H9 (cell line): ENCODE measurements around the gene PLLP. TPM values are rescaled to one million over a fixed set of nuclear protein-coding genes. Genes with fewer than 3 reads are reported as not detected.

ENCODE experiments used
- DNase-seq: peaks from one replicate; pipeline ENCODE4 v3.0.0-alpha.2; 2017
- H2AFZ ChIP-seq: one replicate; pipeline ENCODE4 v1.6.1; 2013; ENCODE audit warnings: mild to moderate bottlenecking, low read length, control low read depth, moderate library complexity
- H2AK5ac ChIP-seq: 2 replicates; pipeline ENCODE4 v1.6.1; 2013; ENCODE audit warnings: low read length, control low read depth, mixed read lengths; ENCODE audit not compliant: insufficient read length
- H2BK120ac ChIP-seq: one replicate; pipeline ENCODE4 v1.6.1; 2013; ENCODE audit warnings: low read depth, mild to moderate bottlenecking, low read length, control low read depth, inconsistent platforms; ENCODE audit not compliant: poor library complexity, severe bottlenecking
- H2BK12ac ChIP-seq: 2 replicates; pipeline ENCODE4 v1.6.1; 2013; ENCODE audit warnings: low read length, control low read depth, mixed read lengths, low read depth; ENCODE audit not compliant: insufficient read length
- H2BK15ac ChIP-seq: 2 replicates; pipeline ENCODE4 v1.6.1; 2013; ENCODE audit warnings: low read depth, low read length, control low read depth
- H2BK20ac ChIP-seq: one replicate; pipeline ENCODE4 v1.6.1; 2013; ENCODE audit warnings: low read depth, mild to moderate bottlenecking, low read length, control low read depth, inconsistent platforms; ENCODE audit not compliant: poor library complexity, severe bottlenecking
- H2BK5ac ChIP-seq: 2 replicates; pipeline ENCODE4 v1.6.1; 2013; ENCODE audit warnings: low read length, control low read depth, mixed read lengths; ENCODE audit not compliant: insufficient read length
- H3K14ac ChIP-seq: 2 replicates; pipeline ENCODE4 v1.6.1; 2013; ENCODE audit warnings: low read length, control low read depth; ENCODE audit not compliant: insufficient read depth
- H3K18ac ChIP-seq: 2 replicates; pipeline ENCODE4 v1.6.1; 2013; ENCODE audit warnings: low read depth, mild to moderate bottlenecking, mixed read lengths, low read length, control low read depth; ENCODE audit not compliant: insufficient read length
- H3K23ac ChIP-seq: 2 replicates; pipeline ENCODE4 v1.6.1; 2013; ENCODE audit warnings: low read length, control low read depth, mixed read lengths, low read depth; ENCODE audit not compliant: insufficient read length
- H3K23me2 ChIP-seq: 2 replicates; pipeline ENCODE4 v1.6.1; 2013; ENCODE audit warnings: low read depth, mild to moderate bottlenecking, mixed read lengths, low read length, control low read depth; ENCODE audit not compliant: insufficient read length, poor library complexity, severe bottlenecking
- H3K27ac ChIP-seq: 2 replicates; pipeline ENCODE4 v1.5.1; 2013; ENCODE audit warnings: low read length, control low read depth, mixed read lengths, low read depth; ENCODE audit not compliant: insufficient read length
- H3K27me3 ChIP-seq: 2 replicates; pipeline ENCODE4 v1.6.1; 2013; ENCODE audit warnings: low read length, control low read depth, inconsistent platforms; ENCODE audit not compliant: insufficient read depth
- H3K4ac ChIP-seq: 2 replicates; pipeline ENCODE4 v1.6.1; 2013; ENCODE audit warnings: low read depth, mild to moderate bottlenecking, control low read depth, inconsistent platforms, low read length, moderate library complexity
- H3K4me1 ChIP-seq: 2 replicates; pipeline ENCODE4 v1.6.1; 2013; ENCODE audit warnings: low read length, control low read depth, inconsistent platforms; ENCODE audit not compliant: insufficient read depth
- H3K4me2 ChIP-seq: 2 replicates; pipeline ENCODE4 v1.6.1; 2013; ENCODE audit warnings: low read length, control low read depth, mixed read lengths; ENCODE audit not compliant: insufficient read length, insufficient read depth
- H3K56ac ChIP-seq: 2 replicates; pipeline ENCODE4 v1.6.1; 2013; ENCODE audit warnings: low read depth, mild to moderate bottlenecking, mixed read lengths, low read length, control low read depth; ENCODE audit not compliant: insufficient read length
- H3K79me1 ChIP-seq: 2 replicates; pipeline ENCODE4 v1.6.1; 2013; ENCODE audit warnings: low read depth, mild to moderate bottlenecking, moderate library complexity, low read length, control low read depth, inconsistent platforms; ENCODE audit not compliant: insufficient read depth, poor library complexity, severe bottlenecking
- H3K79me2 ChIP-seq: 2 replicates; pipeline ENCODE4 v1.6.1; 2013; ENCODE audit warnings: low read length, control low read depth, inconsistent platforms; ENCODE audit not compliant: insufficient read depth
- H3K9ac ChIP-seq: 2 replicates; pipeline ENCODE4 v1.6.1; 2013; ENCODE audit warnings: low read length, control low read depth, mixed read lengths; ENCODE audit not compliant: insufficient read length; ENCODE audit errors: extremely low read depth
- H3K9me3 ChIP-seq: one replicate; pipeline ENCODE4 v1.6.1; 2013; ENCODE audit warnings: low read depth, low read length, inconsistent platforms; ENCODE audit not compliant: control insufficient read depth
- H3T11ph ChIP-seq: one replicate; pipeline ENCODE4 v1.6.1; 2013; ENCODE audit warnings: mild to moderate bottlenecking, low read length, control low read depth, inconsistent platforms
- H4K20me1 ChIP-seq: one replicate; pipeline ENCODE4 v1.6.1; 2013; ENCODE audit not compliant: control insufficient read depth, insufficient read length, insufficient read depth
- H4K5ac ChIP-seq: 2 replicates; pipeline ENCODE4 v1.6.1; 2013; ENCODE audit warnings: low read depth, mild to moderate bottlenecking, mixed read lengths, low read length, control low read depth; ENCODE audit not compliant: insufficient read length
- H4K8ac ChIP-seq: replicated peaks from 2 replicates; pipeline ENCODE4 v1.6.1; 2013; ENCODE audit warnings: low read length, control low read depth, mixed read lengths, low read depth; ENCODE audit not compliant: insufficient read length
- H4K91ac ChIP-seq: 2 replicates; pipeline ENCODE4 v1.6.1; 2013; ENCODE audit warnings: low read depth, mild to moderate bottlenecking, moderate library complexity, mixed read lengths, low read length, control low read depth; ENCODE audit not compliant: insufficient read length
- H3K27ac Mint-ChIP-seq, 3 experiments: 2 replicates in 2 of 3; 3 replicates in 1 of 3; pipeline ENCODE4 v1.8.0; 2020 to 2021; ENCODE audit warnings: mixed read lengths in 3 of 3, mild to moderate bottlenecking in 1 of 3, moderate library complexity in 1 of 3
- H3K27me3 Mint-ChIP-seq: 2 replicates; pipeline ENCODE4 v1.8.0; 2021; ENCODE audit warnings: low read depth, mild to moderate bottlenecking, moderate library complexity, mixed read lengths
- H3K36me3 Mint-ChIP-seq, 3 experiments: 2 replicates in 2 of 3; 3 replicates in 1 of 3; pipeline ENCODE4 v1.8.0; 2020 to 2021; ENCODE audit warnings: low read depth in 3 of 3, mixed read lengths in 3 of 3; ENCODE audit not compliant: insufficient read depth in 1 of 3
- H3K4me1 Mint-ChIP-seq, 2 experiments: 2 replicates each; pipeline ENCODE4 v1.8.0; 2020; ENCODE audit warnings: mixed read lengths in 2 of 2
- H3K4me3 Mint-ChIP-seq, 2 experiments: 2 replicates in 1 of 2; 3 replicates in 1 of 2; pipeline ENCODE4 v1.8.0; 2020 to 2021; ENCODE audit warnings: mild to moderate bottlenecking in 2 of 2, mixed read lengths in 2 of 2, moderate library complexity in 1 of 2
- H3K9me3 Mint-ChIP-seq, 2 experiments: 2 replicates in 1 of 2; 3 replicates in 1 of 2; pipeline ENCODE4 v1.8.0; 2020; ENCODE audit warnings: mild to moderate bottlenecking in 2 of 2, mixed read lengths in 2 of 2, moderate library complexity in 1 of 2
- WGBS: extraction: QIAGEN DNeasy Blood & Tissue Kit; methylation state at CpG from one replicate; pipeline ENCODE4 v1.1.7; 2013; ENCODE audit warnings: missing lambda C conversion rate, low lambda C conversion rate, mixed read lengths; ENCODE audit not compliant: insufficient read length; ENCODE audit errors: extremely low coverage; 5-methylcytosine and 5-hydroxymethylcytosine counted together
- total RNA-seq: library from RNA; stranded (reverse); gene quantifications from 2 replicates; pipeline ENCODE4 v1.2.1, GENCODE V29; 2021
- TF ChIP-seq, protein P1 (sequence below): fragments of 200-600 bp; sonication (generic); conservative IDR thresholded peaks from 3 replicates; pipeline ENCODE4 v1.8.0; 2021; ENCODE audit warnings: antibody characterized with exemption, mild to moderate bottlenecking

The PLLP gene
- total RNA-seq, 1 experiment from 2014 or later, result 1.8 TPM

DNA sequence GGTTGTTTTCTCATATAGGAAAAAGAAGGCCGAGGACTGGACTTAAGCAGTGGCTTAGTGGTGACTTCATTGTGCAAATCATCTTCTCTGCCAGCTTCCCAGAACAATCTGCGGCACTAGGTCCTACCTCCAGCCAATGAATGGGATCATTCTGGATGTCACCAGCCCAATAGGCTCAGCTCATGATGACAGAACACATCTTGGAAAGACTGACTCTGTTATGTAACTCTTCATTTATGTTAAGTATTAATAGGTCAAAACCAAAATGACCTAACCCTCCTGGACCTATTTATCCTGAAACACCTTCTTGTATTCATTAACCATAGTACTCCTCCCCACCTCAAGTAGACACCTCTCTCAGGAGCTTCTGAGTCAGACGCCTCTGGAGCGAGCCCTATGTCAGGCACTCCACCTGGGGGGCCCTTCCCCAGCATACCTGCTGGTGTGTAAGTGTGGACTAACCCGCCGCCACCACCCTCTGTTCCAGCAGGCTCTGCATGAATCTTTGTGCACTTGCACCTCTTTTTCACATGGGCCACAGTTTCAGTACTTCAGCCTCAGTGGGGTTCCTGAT is 32.2 kb downstream of the PLLP start:
- Mint-ChIP-seq H3K4me1 (no peaks in the 10 kb centered on the region), H3K36me3 (peaks cover 10 to 22% (median 13%) of the 10 kb centered on the region in 3 experiments), H3K9me3 (peaks cover 0 to 4% of the 10 kb centered on the region in 2 experiments; a peak in 2 of 5 replicates), H3K27ac (no peak overlapping the region), H3K27me3 (no peaks in the 10 kb centered on the region), H3K4me3 (no peak overlapping the region)
- TF ChIP-seq, protein P1, sequence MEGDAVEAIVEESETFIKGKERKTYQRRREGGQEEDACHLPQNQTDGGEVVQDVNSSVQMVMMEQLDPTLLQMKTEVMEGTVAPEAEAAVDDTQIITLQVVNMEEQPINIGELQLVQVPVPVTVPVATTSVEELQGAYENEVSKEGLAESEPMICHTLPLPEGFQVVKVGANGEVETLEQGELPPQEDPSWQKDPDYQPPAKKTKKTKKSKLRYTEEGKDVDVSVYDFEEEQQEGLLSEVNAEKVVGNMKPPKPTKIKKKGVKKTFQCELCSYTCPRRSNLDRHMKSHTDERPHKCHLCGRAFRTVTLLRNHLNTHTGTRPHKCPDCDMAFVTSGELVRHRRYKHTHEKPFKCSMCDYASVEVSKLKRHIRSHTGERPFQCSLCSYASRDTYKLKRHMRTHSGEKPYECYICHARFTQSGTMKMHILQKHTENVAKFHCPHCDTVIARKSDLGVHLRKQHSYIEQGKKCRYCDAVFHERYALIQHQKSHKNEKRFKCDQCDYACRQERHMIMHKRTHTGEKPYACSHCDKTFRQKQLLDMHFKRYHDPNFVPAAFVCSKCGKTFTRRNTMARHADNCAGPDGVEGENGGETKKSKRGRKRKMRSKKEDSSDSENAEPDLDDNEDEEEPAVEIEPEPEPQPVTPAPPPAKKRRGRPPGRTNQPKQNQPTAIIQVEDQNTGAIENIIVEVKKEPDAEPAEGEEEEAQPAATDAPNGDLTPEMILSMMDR, result no peak
- Histone ChIP-seq H2AFZ (no peak overlapping the region), H3K9me3 (peaks cover 6% of the 10 kb centered on the region), H3K9ac (no peak overlapping the region), H2BK5ac (no peak overlapping the region), H2BK15ac (no peak overlapping the region), H4K91ac (no peak overlapping the region), H2BK20ac (no peak overlapping the region), H4K8ac (no peak overlapping the region), H3K27me3 (no peaks in the 10 kb centered on the region), H2BK12ac (no peak overlapping the region), H3K4me1 (no peaks in the 10 kb centered on the region), H3K56ac (no peak overlapping the region), H4K20me1 (no peaks in the 10 kb centered on the region), H3K27ac (no peak overlapping the region), H3K4ac (no peak overlapping the region), H3K4me2 (no peak overlapping the region), H3K79me2 (no peaks in the 10 kb centered on the region), H2AK5ac (no peak overlapping the region), H3K23me2 (no peaks in the 10 kb centered on the region), H3T11ph (no peak overlapping the region), H3K79me1 (no peaks in the 10 kb centered on the region), H3K18ac (no peak overlapping the region), H3K14ac (no peak overlapping the region), H3K23ac (no peak overlapping the region), H4K5ac (no peak overlapping the region), H2BK120ac (no peak overlapping the region)
- no CpG with 5 or more reads among the region's 6 CpGs for WGBS
- DNase-seq, result no peak
